ENCODE results near the gene MMP7.

MMP7 gene, protein sequence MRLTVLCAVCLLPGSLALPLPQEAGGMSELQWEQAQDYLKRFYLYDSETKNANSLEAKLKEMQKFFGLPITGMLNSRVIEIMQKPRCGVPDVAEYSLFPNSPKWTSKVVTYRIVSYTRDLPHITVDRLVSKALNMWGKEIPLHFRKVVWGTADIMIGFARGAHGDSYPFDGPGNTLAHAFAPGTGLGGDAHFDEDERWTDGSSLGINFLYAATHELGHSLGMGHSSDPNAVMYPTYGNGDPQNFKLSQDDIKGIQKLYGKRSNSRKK

GRCh38 chr11:102530558-102530957 is at the start of gene MMP7:
MMP7 (minus strand) TSS chr11:102530747; CDS start chr11:102530700, 47 bp downstream.
- DNase-seq (ENCODE audit: low spot score) = no peak

DNA sequence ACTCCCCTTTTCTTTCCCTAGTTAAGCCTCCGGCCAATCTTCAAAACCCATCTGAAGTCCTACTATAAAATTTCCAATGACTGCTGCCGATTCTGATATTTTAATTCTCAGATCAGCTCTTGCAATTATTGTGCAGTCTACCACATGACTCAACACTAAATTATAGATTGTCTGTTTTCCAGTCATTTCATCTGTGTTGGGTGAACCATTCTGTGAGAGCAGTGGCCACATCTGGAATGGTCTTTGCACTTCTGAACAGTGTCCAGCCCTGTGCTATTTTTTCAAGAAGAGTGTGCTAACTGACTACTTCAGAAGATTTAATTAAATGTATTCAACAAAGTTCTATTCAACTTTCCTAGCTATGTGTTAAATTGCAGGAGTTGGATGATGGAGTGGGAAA is 47.2 kb upstream of the MMP7 start:
- DNase-seq (ENCODE audit: low spot score) = no peak

DNA sequence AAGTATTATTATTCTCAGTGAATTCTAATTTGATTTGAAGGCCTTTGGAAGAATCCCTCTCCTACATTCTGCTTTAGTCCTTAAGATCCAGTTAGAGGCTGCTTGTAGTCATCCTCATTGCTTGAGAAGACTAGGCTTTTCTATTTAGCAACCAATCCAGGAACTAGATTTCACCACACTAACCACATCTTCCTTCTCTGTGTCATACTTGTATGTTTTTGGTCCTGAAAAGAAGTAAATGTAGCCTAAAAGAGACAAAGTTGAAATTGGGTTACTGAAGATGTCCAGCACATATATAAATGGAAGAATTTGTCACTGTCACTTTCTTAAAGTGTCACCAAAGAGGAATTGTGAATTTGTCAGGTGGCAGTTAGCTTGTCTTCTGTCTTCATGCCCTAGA is 46.6 kb upstream of the MMP7 start:
- DNase-seq (ENCODE audit: low spot score) = no peak

DNA sequence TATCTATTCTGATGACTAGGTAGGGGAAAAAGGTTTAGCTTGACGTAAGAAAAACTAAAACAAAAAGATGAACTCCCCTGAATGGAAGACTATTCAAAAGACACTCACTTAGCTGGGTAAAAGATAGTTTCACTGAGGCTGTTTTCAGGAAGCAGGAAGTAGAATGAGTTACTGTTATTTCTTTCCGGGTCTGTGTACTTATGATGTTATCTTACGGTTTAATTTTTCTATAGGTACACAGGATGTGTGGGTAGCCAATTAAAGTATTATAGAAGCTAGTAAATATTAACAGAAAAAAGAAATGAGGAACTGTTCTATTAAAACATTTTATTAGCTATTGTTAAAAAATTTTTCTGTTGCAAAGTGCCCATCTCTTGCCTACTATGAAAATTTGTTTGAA is 45.8 kb upstream of the MMP7 start:
- DNase-seq (ENCODE audit: low spot score) = no peak

- DNase-seq (ENCODE audit: low spot score) = no peak
Observed at GRCh38 chr11:102575012-102575411, 44.5 kb upstream of the MMP7 start.

- no peak for DNase-seq (ENCODE audit: low spot score)
Observed at GRCh38 chr11:102573851-102574250, 43.3 kb upstream of the MMP7 start.

DNA sequence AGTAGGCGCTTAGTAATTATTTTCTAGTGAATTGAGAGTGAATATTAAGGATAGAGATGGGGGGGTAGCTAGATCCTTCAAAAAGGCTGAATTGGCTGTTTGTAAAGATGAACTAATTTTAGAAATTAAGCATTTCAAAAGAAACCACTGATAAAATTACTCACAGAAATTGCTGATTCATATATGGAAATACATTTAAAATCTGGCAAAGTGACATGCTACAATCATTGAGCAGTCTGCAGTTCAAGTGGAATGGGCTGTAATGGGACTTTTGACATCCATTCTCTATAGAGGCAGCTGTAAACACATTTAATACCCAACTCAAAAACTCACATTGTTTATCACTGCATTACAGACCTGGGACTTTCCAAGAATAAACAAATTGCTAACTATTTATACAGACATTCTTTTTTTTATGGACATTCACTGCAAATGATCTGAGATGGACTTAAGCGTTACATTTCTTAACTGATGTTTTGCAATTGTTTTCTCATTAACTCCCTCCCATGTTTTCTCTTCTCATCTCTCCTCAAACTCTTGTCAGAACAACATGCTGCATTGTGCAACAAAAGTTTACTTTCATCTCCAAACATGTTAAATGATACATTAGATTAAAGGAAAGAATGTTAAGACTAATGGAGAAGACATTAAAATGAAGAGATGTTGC is 42.1 kb upstream of the MMP7 start:
- DNase-seq (ENCODE audit: low spot score) = no peak

GRCh38 chr11:102568851-102569250 is 38.3 kb upstream of the MMP7 start:
- DNase-seq (ENCODE audit: low spot score) = no peak

DNA sequence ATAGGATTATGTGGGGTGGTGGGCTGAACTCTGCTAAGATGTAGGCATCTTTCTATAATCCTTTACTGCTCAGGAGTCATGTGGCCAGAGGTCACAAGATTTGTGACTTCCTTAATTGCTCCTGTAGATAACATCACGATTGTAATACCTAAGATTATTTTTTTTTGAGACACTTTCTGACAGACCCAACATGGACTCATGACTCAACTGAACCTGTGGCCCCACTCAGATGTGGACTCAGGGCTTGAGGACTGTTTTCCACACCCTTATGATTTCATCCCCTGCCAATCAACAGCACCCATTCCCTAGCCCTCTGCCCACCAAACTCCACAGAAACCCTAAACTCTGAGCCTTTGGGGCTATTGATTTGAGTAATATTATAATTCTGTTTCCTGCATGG is 35.6 kb upstream of the MMP7 start:
- DNase-seq (ENCODE audit: low spot score) = no peak

GRCh38 chr11:102564110-102564509 is 33.6 kb upstream of the MMP7 start:
- DNase-seq (ENCODE audit: low spot score) = no peak

DNA sequence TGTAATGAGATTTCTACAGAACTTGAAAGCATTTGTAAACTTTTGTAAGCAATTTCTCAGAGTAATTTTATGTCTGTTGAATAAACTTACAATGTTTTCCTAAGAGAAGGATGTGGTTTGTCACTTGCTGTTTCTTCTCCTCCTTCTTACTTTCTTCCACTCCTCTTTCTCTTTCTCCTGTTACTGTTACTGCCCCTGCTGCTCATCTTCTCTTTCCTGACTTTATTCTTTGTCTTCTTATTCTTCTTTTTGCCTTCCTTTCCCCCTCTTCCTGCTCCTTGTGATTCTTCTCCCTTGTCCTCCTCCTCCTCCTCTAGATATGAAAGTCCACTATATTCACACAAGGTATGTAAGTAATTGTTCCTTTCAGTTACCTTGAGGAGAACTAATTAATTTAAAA is 31.1 kb upstream of the MMP7 start:
- DNase-seq (ENCODE audit: low spot score) = no peak

DNA sequence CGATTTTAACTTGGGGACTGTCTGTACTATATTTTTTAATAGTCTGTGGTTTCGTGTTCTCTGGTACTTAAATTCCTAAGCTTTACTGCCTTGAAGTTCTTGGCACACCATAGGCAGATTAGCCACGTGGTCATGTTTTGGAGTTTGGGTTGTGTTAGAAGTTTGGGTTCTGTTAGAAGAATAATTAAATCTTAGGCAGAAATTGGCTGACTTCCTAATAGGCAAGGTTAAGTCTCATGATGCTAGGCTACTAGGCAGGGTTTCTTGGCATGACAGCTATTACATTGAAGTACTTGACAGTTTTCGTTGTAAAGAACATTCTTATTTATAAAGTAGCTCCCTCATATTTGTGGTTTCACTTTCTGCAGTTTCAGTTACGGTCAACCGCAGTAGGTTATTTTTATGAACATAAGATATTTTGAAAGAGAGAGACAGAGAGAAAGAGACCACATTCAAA is 30.0 kb upstream of the MMP7 start:
- no peak for DNase-seq (ENCODE audit: low spot score)

GRCh38 chr11:102559839-102560238 is 29.3 kb upstream of the MMP7 start:
- no peak for DNase-seq (ENCODE audit: low spot score)

DNA sequence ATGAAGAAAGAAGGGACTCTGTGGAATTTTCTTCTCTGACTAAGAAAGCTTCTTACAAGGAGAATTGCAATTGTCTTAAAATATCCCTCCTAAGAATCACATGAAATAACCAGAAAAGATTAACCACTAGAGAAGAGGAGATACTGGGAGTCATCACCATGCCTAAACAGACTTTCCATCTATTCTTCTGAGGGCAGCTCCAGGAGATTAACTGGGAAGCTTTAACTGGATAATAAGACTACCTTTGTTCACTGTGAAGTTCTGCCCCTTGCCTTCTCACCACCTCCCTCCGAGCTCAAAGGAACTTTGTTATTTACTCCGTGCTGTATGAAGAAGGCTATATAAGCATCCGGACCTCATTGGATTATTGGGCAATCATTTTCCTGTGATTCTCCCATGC is 24.5 kb upstream of the MMP7 start:
- no peak for DNase-seq (ENCODE audit: low spot score)

DNA sequence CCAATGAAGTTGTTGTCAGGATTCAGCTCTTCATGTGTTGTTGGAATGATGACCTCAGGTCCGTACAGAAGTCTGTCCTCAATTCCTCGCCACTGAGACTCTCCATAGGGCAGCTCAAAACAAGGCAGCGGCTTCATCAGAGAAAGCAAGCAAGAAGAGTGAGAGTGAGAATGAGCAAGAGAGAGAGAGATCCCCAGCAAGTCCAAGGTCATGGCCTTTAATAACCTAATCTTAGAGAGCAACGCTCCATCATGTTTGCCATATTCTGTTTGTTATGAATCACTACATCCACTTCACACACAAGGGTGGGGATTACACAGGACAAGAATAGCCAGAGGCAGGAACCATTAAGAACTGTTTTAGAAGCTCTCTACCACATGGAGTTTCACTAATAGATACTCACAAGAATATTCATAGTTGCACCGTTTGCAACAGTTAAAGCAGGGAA is 23.3 kb upstream of the MMP7 start:
- no peak for DNase-seq (ENCODE audit: low spot score)

- DNase-seq (ENCODE audit: low spot score) = no peak
Observed at GRCh38 chr11:102552447-102553194, 22.1 kb upstream of the MMP7 start.

- DNase-seq (ENCODE audit: low spot score) = no peak
Observed at GRCh38 chr11:102552020-102552419, 21.5 kb upstream of the MMP7 start.

DNA sequence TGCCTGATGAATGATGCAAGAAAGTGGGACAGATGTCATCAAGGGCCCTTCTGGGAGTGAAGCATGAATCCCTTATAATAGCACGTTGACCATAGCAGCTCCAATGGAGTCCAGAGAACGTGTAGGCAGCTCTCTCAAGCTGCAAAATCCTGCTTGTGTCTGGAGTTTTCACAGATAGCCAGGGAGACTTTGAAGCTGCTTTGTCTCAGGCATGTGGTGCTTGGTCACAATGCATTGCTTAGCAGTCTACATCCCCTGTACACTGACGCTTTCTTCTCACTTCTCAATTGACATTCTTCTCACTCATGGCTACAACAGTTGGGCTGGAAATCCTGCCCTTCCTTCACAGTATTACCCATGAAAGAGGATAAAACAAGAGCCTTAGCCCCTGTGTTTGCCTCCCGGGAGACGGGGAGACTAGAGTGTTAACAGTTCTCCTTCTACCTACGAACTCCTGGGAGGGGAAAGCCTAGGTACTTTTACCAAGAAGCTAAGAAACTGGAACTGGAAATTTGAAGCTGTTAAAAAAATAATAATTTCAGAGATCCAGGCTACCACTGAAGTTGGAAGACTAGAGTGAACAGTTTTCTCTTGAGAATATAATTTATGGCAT is 20.7 kb upstream of the MMP7 start:
- DNase-seq (ENCODE audit: low spot score) = no peak

- no peak for DNase-seq (ENCODE audit: low spot score)
Observed at GRCh38 chr11:102546923-102547471, 16.4 kb upstream of the MMP7 start.

DNA sequence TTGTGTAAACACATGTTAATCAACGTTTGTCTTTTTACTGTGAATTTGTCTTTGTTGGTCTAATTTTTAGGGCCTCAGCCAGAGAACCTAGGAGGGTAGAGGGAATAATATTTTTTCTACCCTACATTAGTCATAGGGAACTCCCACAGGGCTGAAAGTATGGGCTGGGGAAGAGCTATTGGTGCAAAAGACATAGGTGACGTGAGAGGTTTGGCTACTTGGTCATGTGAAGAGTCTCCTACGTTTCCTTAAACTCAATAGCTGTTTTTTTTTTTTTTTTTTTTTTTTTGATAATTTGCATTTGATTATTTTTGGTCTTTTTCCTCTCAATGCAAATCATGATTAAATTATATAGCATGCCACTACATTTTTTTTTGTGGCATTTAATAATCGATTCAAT is 15.9 kb upstream of the MMP7 start:
- no peak for DNase-seq (ENCODE audit: low spot score)

GRCh38 chr11:102545701-102546100 is 15.2 kb upstream of the MMP7 start:
- DNase-seq (ENCODE audit: low spot score) = no peak

DNA sequence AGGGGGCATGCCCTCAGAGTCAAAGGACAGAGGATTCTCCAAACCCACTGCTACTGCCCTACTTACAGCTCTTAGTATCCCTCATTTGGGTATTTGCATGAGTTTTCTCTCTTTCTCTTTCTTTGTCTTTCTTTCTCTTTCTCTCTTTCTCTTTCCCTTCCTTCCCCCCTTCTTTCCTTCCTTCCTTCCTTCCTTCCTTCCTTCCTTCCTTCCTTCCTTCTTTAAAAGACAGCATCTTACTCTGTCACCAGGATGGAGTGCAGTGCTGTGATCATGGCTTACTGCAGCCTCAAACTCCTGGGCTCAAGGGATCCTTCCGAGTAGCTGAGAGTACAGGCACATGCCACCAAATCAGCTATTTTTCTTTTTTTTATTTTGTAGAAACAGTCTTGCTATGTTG is 14.0 kb upstream of the MMP7 start:
- no peak for DNase-seq (ENCODE audit: low spot score)

Data from HuH-7 (cell line).